ENCODE measurements around the gene ELMO2. TPM values are rescaled to one million over a fixed set of nuclear protein-coding genes. Genes with fewer than 3 reads are reported as not detected.

ELMO2 gene
- total RNA-seq, 4 donors from 2014 or later, result 37.4 to 46.7 (median 40.7) TPM

GRCh38 chr20:46354920-46355654 lies 51.3 kb downstream of the ELMO2 start:
- DNase-seq (ENCODE audit: low spot score in 2 of 2), result no peak
- WGBS, 2 donors, result 80 to 84% methylated on average over 20 of the region's 20 CpGs
- no peak for TF ChIP-seq POLR2A (IDR thresholded peaks at IDR 0.05)
- TF ChIP-seq, protein P1, sequence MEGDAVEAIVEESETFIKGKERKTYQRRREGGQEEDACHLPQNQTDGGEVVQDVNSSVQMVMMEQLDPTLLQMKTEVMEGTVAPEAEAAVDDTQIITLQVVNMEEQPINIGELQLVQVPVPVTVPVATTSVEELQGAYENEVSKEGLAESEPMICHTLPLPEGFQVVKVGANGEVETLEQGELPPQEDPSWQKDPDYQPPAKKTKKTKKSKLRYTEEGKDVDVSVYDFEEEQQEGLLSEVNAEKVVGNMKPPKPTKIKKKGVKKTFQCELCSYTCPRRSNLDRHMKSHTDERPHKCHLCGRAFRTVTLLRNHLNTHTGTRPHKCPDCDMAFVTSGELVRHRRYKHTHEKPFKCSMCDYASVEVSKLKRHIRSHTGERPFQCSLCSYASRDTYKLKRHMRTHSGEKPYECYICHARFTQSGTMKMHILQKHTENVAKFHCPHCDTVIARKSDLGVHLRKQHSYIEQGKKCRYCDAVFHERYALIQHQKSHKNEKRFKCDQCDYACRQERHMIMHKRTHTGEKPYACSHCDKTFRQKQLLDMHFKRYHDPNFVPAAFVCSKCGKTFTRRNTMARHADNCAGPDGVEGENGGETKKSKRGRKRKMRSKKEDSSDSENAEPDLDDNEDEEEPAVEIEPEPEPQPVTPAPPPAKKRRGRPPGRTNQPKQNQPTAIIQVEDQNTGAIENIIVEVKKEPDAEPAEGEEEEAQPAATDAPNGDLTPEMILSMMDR (IDR thresholded peaks at IDR 0.05), result no peak
- intact Hi-C loops (cut with DNase I; ENCODE audit: low total_unique reads), result no loop called here
- H3K4me3 ChIP-seq (ENCODE audit: low read depth, poor library complexity, severe bottlenecking), result no peak overlapping the region

- TF ChIP-seq, protein P1 (IDR thresholded peaks at IDR 0.05), result no peak
- TF ChIP-seq POLR2A (IDR thresholded peaks at IDR 0.05), result no peak
- intact Hi-C loops (cut with DNase I; ENCODE audit: low total_unique reads), result no loop called here
- no peak overlapping the region for H3K4me3 ChIP-seq (ENCODE audit: low read depth, poor library complexity, severe bottlenecking)
- DNase-seq (ENCODE audit: low spot score in 2 of 2), result no peak
- WGBS, 2 donors, result 89 to 92% methylated on average over 4 of the region's 4 CpGs
Measured at GRCh38 chr20:46354207-46354555, 52.2 kb downstream of the ELMO2 start.

DNA sequence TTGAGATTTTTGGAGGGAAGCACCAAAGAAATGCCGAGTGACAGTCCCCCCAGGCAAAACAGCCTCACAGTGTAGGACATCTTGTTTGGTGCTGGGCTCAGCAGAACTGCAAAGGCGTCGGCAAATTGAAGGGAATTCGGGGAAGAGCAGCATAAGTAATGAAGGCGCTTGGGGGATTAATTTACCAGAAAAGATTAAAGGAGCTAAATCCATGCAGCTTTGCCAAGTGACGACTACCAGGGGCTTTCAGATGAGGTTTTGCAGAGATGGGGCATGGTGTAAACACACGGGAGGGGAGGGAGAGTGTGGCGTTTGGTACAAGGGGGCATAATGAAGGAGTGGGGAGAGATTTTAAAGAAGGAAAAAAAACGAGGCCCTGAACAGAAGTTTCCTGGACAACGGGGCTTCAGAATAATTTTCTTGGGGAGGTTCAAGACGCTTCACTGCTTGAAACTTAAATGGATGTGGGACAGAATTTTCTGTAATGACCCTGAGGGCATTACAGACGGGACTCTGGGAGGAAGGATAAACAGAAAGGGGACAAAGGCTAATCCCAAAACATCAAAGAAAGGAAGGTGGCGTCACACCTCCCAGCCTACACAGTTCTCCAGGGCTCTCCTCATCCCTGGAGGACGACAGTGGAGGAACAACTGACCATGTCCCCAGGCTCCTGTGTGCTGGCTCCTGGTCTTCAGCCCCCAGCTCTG lies 52.8 kb downstream of the ELMO2 start:
- H3K4me3 ChIP-seq (ENCODE audit: low read depth, poor library complexity, severe bottlenecking), result no peak overlapping the region
- intact Hi-C loops (cut with DNase I; ENCODE audit: low total_unique reads), result no loop called here
- TF ChIP-seq POLR2A (IDR thresholded peaks at IDR 0.05), result no peak
- TF ChIP-seq, protein P1 (IDR thresholded peaks at IDR 0.05), result no peak
- no peak for DNase-seq (ENCODE audit: low spot score in 2 of 2)
- WGBS, 2 donors, result 79 to 81% methylated on average over 14 of the region's 14 CpGs

DNA sequence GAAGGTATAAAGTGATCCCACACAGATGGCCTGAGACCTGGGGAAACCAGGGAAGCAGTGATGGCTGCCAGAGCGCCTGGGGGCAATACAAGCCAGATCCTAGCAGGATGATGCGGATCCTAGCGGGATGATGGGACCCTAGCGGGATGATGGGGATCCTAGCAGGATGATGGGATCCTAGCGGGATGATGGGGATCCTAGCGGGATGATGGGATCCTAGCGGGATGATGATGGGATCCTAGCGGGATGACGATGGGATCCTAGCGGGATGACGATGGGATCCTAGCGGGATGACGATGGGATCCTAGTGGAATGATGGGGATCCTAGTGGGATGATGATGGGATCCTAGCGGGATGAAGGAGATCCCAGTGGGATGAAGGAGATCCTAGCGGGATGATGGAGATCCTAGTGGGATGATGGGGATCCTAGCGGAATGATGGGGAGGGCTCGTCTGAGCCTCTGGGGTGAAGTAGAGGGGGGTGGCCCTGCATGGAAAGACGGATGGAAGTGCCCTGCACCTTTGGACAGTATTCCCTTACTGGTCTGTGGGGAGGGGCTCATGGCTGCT lies 54.0 kb downstream of the ELMO2 start:
- intact Hi-C loops (cut with DNase I; ENCODE audit: low total_unique reads), result no loop called here
- 87 to 88% methylated on average over 18 of the region's 18 CpGs for WGBS, 2 donors
- TF ChIP-seq, protein P1 (IDR thresholded peaks at IDR 0.05), result no peak
- TF ChIP-seq POLR2A (IDR thresholded peaks at IDR 0.05), result no peak
- no peak for DNase-seq (ENCODE audit: low spot score in 2 of 2)
- H3K4me3 ChIP-seq (ENCODE audit: low read depth, poor library complexity, severe bottlenecking), result no peak overlapping the region

- DNase-seq (ENCODE audit: low spot score in 2 of 2), result no peak
- no peak overlapping the region for H3K4me3 ChIP-seq (ENCODE audit: low read depth, poor library complexity, severe bottlenecking)
- intact Hi-C loops (cut with DNase I; ENCODE audit: low total_unique reads), result no loop called here
- 88 to 90% methylated on average over 7 of the region's 7 CpGs for WGBS, 2 donors
- TF ChIP-seq, protein P1 (IDR thresholded peaks at IDR 0.05), result no peak
- TF ChIP-seq POLR2A (IDR thresholded peaks at IDR 0.05), result no peak
Measured at GRCh38 chr20:46351357-46352058, 54.9 kb downstream of the ELMO2 start.

Measured in lower leg skin (tissue), 4 donors.